NCI-H748 (cell line): ENCODE measurements around the gene KNDC1.

Source experiments
- DNase-seq: peaks from one replicate; lab custom pipeline; 2025; ENCODE audit not compliant: unreplicated experiment; lab: John Stamatoyannopoulos, UW

KNDC1 gene

DNA sequence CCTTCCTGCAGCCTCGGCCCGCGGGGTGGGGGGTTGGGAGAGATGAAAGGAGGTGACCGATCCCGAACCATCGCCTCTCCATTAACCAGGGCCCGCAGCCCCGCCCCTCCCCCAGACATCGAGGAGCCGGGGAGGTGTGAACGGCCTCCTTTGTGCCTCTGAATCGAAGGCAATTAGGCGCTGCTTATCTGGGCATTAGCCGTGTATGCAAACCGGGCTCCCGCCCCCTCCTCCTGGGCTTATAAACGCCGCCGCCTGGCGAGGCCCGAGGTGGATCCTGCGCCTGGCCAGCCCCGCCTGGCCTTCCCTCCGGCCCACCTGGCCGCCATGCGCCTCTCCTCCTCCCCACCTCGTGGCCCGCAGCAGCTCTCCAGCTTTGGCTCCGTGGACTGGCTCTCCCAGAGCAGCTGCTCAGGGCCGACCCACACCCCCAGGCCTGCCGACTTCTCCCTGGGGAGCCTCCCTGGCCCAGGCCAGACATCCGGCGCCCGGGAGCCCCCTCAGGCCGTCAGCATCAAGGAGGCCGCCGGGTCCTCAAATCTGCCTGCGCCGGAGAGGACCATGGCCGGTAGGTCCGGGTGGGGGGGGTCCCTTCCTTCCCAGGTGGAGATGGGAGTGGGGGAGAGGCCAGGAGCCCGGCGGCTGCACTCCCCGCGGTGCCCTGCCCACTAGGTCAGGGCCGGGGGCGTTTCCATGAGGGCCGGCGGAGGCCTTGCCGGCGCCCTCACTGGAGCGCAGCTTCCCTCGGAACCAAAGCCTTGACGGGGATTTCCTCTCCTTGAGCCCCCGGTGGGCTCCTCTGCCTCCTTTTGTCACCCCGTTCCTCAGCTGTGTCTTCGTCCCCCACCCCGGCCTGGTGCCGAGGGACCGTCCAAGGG lies 77.8 kb downstream of the KNDC1 start, which contains the start of gene VENTX:
Gene VENTX, plus strand, starts transcription at position 268 of the 878 bp plus-strand sequence. Its CDS starts 60 bp downstream, at position 328.
- DNase-seq: peak; percentile 60

DNA sequence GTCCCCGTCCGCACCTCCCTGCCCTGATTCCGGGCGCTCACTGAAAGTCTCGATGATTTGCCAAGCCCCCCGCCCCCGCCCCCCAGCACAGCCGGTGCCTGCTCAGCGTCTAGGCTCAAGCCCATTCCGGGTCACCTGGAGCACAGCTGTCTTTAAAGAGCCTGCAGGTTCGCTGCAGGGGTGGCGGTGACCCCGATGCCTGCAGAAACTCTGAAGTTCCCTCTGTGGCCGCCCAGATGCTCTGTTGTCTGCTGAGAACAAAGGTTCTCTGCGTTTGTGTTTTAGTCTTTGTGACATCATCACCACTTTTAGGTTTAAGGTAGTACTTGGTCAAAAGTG lies 78.4 kb downstream of the KNDC1 start:
- DNase-seq: no peak

DNA sequence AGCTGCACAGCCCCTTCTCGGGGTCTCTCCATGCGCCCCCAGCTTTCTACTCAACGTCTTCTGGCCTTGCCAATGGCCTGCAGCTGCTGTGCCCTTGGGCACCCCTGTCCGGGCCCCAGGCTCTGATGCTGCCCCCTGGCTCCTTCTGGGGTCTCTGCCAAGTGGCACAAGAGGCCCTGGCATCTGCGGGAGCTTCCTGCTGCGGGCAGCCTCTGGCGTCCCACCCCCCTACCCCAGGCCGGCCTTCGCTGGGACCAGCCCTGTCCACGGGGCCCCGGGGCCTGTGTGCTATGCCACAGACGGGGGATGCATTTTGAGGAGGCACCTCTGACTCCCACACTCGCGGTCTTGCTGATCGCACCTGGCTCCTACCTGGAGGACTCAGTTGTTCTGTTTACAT lies 80.0 kb downstream of the KNDC1 start:
- no peak for DNase-seq

DNA sequence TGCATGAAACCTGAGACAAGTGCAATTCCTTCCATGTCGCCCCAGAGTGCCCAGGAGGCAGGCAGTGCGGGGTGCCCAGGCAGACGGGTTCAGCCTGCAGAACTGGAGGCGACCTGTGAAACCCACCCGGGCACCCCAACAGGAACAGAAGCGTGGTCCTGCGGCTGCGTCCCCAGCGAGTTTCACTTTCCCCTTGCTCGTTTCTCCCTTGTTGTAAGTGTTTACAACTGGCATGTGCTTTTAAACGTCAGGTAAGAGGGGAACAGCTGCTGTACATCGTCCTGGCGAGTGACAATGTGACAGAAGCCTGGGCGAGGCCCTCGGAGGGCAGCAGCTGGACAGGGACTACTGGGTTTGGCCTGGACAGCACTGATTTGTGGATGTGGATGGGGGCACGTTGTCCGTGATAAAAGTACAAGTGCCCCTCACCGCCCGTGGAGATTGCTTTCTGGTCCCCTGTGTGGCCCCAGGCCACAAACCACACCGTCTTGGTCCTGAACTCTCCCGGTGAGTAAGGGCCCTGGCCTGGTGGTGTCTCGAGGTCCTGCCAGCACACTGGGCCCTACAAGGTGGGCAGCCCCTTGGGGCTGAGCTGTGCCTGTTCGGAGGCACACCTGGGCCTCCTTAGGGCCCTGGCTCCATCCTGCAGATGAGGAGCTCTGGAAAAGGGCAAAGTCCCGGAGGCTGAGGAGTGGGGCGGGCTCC lies 81.6 kb downstream of the KNDC1 start:
- no peak for DNase-seq

DNA sequence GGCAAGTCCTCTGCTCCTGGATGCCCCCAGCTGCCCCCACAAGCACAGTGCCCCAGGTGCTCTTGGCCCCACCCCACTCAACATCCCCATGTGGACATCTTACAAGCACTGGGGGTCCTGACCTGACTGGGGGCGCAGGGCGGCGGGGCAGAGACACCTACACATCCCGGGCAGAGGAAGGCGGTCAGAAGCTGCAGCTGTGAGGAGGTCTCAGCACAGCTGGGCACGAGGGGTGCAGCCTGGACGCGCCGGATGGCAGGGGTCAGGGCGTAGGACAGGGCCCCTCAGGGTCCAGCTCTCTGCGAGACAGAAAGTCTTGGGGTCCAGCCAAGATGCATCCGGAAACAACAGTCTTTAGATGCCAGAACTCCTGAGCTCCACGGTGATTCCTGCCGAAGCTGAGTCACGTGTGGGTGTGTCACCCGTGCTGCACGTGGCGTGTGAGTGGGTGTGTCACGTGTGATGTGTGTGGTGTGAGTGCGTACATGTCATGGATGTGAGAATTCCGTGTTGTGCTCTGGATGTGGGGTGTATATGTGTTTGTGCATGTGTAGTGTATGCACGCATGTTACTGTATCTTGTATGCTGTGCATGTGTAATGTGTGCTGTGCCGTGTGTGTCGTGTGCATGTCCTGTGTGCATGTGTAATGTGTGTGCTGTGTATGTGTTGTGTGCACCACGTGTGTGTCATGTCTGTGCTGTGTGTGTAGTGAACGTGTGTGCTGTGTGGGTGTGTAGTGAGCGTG lies 82.8 kb downstream of the KNDC1 start:
- no peak for DNase-seq

DNA sequence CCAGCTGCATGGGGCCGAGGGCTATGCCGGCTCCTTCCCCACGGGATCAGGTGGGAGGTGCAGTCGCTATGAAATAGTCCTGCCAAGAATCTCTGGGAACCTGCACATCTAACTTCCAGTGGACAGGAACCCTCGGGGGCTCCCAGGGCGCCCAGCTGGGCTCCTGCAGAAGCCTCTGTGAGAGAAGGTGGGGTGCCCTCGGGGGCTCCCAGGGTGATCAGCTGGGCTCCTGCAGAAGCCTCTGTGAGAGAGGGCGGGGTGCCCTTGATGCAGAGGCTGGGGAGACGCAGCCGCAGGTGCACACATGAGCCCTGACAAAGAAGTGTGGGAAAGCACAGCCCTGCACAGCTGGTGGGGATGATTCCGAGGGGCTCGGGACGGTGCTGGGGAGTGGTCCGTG lies 83.6 kb downstream of the KNDC1 start:
- DNase-seq: no peak

DNA sequence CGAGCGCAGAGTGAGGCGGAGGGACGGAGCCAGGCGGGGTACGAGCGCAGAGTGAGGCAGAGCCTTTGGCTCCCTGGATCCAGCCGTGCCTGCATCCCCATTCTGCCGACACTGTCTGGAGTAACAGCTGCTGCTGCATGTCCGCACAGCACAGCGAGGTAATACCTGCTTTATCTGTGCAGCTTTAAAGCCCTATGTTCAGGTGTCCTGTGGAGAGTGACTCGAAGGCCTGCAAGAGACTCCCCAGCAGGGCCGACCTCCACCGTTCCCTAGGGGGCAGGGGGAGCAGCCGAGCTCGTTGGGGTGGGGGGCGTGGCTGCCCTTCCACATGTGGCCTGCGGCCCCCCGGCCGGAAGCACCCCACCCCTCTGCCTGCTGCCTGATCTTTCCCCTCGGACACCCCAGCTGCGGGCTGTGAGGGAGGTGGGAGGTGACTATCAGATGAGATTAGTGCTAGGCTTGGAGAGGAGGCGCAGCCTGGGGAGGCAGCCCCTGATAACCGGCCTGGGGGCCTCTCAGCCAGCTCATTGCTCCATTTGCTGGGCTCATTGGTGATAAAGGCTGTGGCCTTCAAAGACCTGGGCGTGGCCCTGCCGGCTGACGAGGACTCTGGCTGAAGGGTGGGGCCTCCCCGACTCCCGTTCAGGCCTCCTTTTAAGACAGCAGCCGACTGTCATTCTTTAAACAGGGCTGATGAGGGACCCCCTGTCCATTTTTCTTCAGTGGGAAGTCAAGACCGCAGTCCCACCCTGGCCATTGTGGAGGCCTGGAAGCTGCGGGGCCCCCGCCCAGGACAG lies 85.6 kb downstream of the KNDC1 start:
- no peak for DNase-seq

DNA sequence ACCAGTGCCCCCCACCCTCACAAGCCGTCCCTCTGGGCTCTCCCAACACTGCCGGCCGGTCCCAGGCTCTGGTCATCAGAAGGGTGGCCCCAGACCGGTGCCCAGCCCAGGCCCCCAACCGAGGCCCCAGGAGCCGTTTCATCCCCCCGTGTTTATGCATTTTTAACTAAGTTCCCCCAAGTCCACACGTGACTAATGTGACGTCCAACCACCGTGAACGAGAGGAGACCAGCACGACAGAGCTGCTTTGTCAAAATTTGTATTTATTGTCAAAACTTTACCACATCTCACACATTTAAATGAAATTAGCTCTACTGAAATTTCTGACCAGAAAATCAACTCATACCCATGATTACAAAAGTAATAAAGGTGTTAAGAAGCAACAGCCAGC lies 86.2 kb downstream of the KNDC1 start:
- no peak for DNase-seq

DNA sequence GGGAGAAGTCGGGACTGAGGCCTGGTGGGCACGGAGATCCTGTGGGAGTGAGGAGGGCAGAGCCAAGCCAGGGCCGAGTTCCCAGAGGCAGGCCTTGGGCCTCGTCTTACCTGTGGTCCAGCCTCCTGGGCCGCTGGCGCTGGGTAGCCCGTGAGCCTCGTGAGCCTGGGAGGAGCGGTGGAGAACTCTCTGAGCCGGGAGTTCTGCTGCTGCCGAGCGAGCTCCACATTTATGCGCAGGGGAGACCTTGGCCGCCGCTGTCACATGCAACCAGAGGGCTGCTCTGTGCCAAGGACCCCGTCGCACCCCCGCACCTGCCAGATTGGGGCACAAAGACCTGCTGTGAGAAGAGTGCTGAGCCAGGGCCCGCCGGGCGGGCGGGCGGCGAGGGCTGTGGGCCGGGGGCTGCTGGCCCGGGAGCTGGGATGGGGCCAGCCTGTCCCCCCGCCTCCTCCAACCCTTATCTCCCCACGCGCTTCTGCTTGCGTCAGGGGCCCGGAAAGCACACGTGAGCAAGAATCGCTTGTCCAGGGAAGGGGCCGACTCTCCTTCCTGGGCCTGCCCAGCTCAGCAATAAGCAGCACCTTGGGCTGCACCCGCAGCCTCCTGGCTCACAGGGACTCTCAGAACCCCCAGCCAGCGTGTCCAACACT lies 87.8 kb downstream of the KNDC1 start:
- no peak for DNase-seq

DNA sequence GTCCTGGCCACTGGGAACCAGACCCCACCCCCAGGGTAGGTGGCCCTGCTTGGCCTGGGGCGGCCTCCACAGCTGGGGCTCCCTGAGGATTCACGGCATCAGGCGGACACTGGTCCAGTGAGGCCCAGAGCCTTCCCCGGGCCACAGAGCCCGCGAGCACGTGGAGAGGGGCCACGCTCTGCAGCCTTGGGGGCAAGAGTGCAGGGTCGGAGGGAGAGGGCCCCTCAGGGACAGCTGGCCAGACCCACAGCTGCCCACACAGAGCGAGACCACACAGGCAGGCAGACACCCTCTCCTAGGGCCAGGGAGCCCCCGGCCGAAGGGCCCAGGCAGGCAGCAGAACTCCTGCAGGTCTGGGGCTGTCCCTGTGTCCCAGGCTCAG lies 88.3 kb downstream of the KNDC1 start:
- no peak for DNase-seq

DNA sequence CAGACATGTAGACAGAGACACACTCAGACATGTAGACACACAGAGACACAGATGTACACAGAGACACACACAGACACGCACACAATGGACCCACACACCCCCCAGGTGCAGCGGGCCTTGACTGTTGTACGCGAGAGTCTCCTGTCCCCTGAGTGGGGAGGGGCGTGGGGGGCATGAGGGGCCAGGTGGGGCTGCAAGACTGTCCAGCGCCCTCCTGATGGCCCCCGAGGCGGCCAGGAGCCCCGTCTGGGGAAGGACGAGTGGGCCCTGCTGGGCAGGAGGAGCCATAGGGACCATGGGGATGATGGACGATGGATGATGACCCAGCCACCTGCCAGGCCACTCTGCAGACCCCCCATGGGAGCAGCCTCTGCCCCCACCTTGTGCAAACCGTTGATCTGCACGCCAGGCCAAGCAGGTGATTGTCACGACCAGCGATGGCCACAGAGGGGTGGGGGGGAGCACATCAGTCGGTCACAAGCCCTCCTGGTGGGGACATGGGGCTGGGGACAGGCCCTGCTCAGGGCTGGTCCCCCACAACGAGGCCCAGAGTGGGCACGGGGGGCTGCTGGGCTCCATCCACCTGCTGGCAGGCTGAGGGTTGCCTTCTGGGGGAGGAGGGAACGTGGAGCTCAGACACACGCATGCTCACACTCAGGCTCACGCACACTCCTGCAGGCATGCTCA lies 89.2 kb downstream of the KNDC1 start:
- no peak for DNase-seq

DNA sequence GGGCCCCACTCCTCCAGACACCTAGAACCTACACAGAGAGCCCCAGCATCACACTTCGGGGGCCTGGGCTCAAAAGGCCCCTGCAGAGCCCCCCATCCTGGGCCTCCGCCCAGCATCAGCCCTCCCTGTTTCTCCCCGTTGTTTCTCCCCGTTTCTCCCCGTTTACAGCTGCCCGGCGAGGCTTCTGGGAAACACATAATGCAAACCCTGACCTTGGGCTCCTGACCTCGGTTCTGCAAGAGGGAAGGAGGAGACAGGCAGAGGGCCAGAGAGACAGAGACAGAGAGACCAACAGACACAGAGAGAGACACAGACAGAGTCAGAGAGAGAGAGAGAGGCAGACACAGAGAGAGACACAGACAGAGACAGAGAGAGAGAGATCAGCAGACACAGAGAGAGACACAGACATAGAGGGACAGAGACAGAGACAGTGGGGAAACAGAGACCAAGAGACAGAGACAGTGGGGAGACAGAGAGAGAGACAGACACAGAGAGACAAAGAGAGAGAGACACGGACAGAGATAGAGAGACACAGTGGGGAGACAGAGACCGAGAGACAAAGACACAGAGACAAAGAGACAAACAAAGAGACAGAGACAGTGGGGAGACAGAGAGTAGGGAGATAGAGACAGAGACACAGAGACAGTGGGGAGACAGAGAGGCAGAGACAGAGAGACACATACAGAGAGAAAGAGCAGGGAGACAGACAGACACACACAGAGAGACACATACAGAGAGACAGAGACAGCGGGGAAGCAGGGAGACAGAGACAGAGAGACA lies 90.1 kb downstream of the KNDC1 start:
- no peak for DNase-seq

DNA sequence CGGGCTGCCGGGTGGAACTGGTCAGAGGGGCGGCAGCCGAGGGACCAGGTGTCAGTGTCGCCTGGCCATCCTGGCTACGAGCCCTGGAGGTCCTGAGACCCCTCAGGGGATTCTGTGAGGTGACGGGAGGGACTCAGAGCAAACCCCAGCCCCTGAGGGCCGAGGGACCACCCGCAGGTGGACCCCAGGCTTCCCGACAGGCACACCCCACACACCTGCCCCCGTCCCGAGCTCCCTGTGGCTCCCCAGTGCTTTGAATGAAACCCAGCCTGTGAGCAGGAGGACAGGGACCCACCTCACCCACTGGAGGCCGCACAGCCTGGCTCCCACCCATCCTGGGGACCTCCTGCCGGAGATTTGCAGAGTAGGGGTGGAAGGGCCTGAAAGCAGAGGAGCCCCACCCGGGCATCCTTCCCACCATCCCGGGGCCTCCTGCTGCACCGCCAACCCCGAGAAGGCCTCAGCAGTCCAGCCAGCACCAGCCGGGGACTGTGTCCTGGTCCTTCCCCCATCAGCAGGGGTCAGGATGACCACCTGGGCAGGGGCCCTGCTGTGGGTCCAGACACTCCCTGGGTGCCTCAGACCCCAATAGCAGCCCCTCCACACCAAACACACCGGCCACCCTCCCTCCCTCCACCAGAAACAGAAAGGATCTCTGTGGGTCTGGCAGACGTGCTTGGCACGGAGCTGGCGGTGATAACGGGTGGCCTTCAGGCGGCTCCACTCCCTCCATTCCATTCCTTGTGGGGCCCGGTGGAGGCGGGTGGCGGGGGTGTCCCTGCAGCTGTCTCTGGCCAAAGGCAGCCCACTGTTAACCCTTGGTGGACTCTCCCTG lies 91.6 kb downstream of the KNDC1 start:
- no peak for DNase-seq

DNA sequence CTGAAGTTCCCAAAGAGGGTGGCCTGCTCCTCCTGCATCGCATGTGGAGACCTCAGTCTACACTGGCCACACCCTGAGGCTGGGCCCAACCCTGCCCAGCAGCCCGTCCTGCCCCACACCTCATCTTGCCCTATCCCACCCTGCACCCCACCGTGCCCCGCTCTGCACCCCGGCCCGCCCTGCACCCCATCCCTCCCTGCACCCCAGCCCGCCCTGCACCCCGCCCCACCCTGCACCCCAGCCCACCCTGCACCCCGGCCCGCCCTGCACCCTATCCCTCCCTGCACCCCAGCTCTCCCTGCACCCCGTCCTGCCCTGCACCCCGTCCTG lies 92.2 kb downstream of the KNDC1 start:
- no peak for DNase-seq

DNA sequence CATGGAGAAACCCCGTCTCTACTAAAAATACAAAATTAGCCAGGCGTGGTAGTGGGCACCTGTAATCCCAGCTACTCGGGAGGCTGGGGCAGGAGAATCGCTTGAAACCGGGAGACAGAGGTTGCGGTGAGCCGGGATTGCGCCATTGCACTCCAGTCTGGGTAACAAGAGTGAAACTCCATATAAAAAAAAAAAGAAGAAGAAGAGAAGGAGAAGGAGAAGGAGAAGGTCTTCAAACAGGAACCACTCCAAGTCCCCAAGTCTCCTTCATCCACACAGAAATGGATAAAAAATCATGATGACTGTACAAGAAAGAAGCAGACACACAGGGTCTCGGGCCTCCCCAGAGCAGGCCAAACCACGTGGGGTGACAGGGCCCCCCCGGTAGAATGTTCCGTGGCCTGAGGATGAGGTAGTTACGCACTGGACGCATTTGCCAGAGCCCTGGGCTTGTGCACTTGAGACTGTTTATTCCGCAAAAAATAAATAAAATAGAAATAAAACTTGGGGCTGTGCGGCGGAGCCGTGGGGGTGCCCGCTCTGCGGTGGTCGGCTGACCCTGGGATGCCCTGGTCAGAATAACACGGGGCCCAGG lies 93.4 kb downstream of the KNDC1 start:
- no peak for DNase-seq

DNA sequence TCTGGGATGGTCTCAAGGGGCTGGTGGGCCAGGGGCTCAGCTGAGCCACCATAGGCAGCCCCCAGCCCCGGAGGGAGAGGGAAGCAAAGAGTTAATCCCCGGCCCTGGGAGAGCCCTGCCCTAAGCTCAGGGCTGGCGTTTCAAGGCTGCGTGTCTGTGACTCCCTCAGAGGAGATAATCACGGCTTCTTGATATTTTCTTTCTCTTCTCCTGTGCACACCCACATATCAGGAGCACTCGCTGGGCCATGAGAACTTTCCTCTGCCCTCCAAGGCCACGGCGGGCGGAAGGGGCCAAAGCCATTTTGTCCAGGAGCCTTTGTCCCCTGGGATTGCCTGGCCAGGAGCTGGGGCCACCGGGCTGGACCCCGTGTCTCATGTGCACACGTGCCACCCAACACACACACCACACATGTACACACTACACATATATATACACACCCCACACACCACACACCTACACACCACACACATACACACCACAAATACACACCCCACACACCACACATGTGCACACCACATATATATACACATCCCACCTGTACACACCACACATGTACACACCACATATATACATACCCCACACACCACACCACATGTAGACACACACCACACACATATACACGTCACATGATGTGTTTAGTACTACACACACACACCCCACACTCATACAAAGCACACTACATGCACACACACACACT lies 94.6 kb downstream of the KNDC1 start:
- DNase-seq: no peak

DNA sequence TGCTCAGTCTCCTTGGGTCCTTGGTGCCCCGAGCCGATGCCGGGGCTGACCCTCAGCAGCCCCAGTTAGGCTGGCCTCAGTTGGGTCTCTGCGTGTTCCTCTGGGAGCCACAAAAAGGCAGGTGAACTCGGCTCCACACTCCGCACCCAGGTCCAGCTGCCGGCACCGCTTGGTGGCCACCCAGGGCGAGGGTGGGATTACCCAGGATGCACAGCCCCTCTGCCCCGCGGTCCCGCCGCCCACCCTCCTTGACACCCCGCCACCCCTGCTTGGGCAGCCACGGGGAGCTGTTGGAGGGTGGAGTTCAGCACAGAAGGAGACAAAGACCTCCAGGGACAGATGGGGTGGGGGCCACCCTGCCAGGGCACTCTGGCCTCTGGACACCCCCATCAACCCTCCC lies 95.3 kb downstream of the KNDC1 start:
- DNase-seq: no peak
